ENCODE measurements around the gene PAQR3.

Gene PAQR3

GRCh38 chr4:78902298-78902697 lies 36.9 kb downstream of the PAQR3 start:
- Histone ChIP-seq H3K4me1 (no peaks in the 10 kb centered on the region), H3K9me3 (no peaks in the 10 kb centered on the region), H3K4me3 (ENCODE audit: low read depth, low read length) (no peak overlapping the region), H3K36me3 (no peaks in the 10 kb centered on the region; the same call in 1 of the 2 replicates), H3K27me3 (no peaks in the 10 kb centered on the region)
- no peak for DNase-seq
- TF ChIP-seq CTCF (IDR thresholded peaks at IDR 0.05; ENCODE audit: low read depth, low read length): no peak

GRCh38 chr4:78901882-78902281 lies 37.4 kb downstream of the PAQR3 start:
- TF ChIP-seq CTCF (IDR thresholded peaks at IDR 0.05; ENCODE audit: low read depth, low read length): no peak
- Histone ChIP-seq H3K36me3 (no peaks in the 10 kb centered on the region; the same call in 1 of the 2 replicates), H3K4me3 (ENCODE audit: low read depth, low read length) (no peak overlapping the region), H3K4me1 (no peaks in the 10 kb centered on the region), H3K9me3 (no peaks in the 10 kb centered on the region), H3K27me3 (no peaks in the 10 kb centered on the region)
- no peak for DNase-seq

DNA sequence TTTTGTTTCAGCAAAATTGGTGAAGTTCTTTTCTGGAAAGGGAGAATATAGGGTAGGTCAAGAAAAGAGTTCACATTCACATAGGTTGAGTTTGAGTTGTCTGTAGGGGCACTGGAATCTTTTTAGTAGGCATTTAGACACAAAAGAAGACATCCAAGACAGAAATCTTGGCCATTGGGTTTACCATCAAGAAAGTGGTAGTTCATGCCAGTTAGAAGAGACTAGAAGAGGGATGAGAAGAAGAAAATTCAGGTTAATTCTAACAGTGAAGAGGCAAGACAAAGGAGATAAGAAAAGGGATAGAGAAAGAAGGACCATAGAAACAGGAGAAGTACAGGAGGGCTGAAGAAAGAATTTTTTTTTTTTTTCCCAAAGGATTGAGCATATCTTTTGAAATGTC lies 39.9 kb downstream of the PAQR3 start:
- Histone ChIP-seq H3K4me3 (ENCODE audit: low read depth, low read length) (no peak overlapping the region), H3K9me3 (no peaks in the 10 kb centered on the region), H3K27me3 (no peaks in the 10 kb centered on the region), H3K4me1 (no peaks in the 10 kb centered on the region), H3K36me3 (peaks cover under 1% of the 10 kb centered on the region; the same call in 1 of the 2 replicates)
- no peak for TF ChIP-seq CTCF (IDR thresholded peaks at IDR 0.05; ENCODE audit: low read depth, low read length)
- DNase-seq: no peak

GRCh38 chr4:78889955-78890354 lies 49.3 kb downstream of the PAQR3 start:
- H3K36me3 ChIP-seq: peaks cover 5% of the 10 kb centered on the region
- H3K4me1 ChIP-seq: no peaks in the 10 kb centered on the region

DNA sequence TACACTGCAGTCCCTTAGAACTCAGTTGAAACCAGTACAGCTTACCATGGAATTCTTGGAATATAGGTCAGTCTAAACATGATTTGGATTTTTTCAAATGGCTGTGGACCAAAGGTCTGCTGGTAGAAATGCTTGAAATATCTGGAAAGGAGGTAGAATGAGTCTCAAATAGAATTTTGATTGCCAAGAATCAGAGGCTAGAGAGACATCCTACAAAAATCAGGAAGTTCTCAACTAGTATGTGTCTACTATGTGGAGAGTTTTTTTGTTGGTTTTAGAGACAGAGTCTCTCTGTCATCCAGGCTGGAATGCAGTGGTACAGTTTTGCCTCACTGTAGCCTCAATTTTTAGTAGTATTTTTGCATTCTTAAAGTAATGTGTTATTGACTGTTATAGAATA lies 53.6 kb downstream of the PAQR3 start:
- no peak for TF ChIP-seq CTCF (IDR thresholded peaks at IDR 0.05; ENCODE audit: low read depth, low read length)
- DNase-seq: no peak
- H3K4me3 ChIP-seq (ENCODE audit: low read depth, low read length): no peak overlapping the region
- no peaks in the 10 kb centered on the region; the same call in 1 of the 2 replicates for H3K36me3 ChIP-seq
- H3K4me1 ChIP-seq: no peaks in the 10 kb centered on the region
- H3K27me3 ChIP-seq: no peaks in the 10 kb centered on the region
- H3K9me3 ChIP-seq: no peaks in the 10 kb centered on the region

More at GRCh38 chr4:78889955-78890354, 49.3 kb downstream of the PAQR3 start:
- DNase-seq: no peak
- Histone ChIP-seq H3K4me3 (ENCODE audit: low read depth, low read length) (no peak overlapping the region), H3K9me3 (no peaks in the 10 kb centered on the region), H3K27me3 (no peaks in the 10 kb centered on the region)
- no peak for TF ChIP-seq CTCF (IDR thresholded peaks at IDR 0.05; ENCODE audit: low read depth, low read length)

DNA sequence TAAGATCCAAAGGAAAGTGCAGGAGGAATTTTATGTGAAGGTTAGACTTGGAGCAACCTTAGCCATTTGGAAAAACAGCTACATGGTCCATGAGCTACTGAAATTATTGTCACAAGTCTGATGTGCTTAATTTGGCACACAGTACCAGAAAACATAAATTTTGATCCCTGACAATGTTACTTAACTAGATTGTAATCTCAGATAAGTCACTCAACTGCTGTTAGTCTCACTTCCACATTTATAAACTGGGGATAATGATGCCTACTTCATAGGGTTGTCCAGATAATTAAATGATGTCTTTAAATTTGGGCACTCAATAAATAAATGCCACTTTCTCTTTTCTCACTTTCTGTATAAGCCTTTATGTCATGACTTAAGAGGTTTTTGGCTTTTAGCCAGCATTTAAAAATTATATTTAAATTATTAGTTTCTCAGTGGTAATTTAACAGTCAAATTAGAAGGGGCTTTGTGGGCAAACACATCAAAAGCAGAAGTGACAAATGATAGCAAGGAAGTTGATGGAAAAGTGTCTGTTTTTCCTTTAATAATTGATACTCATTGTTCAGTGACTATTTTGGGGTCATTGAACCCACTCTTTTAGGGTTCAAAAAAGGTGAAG lies 58.3 kb downstream of the PAQR3 start:
- TF ChIP-seq CTCF (IDR thresholded peaks at IDR 0.05; ENCODE audit: low read depth, low read length): no peak
- Histone ChIP-seq H3K27me3 (no peaks in the 10 kb centered on the region), H3K36me3 (peaks cover 3% of the 10 kb centered on the region), H3K4me3 (ENCODE audit: low read depth, low read length) (no peak overlapping the region), H3K4me1 (no peaks in the 10 kb centered on the region), H3K9me3 (no peaks in the 10 kb centered on the region)
- no peak for DNase-seq
